HEK293 (cell line): Measurements from ENCODE around the gene SNRPA1.

Experiments used
- CTCF ChIA-PET: fragments of 350-600 bp; formaldehyde crosslinking; extraction: SDS; loops from one replicate; lab custom pipeline; 2021; ENCODE audit warnings: antibody characterized with exemption; lab: Yijun Ruan, JAX
- POLR2A ChIA-PET: fragments of 300-600 bp; formaldehyde crosslinking; extraction: SDS; loops from one replicate; lab custom pipeline; 2020; ENCODE audit warnings: antibody characterized with exemption, inconsistent platforms; lab: Yijun Ruan, JAX
- H3K27ac ChIP-seq: fragments of 200-500 bp; sonication (Bioruptor generic); 2 replicates; pipeline ENCODE4 v1.5.1; 2014; ENCODE audit warnings: low read depth, low read length, control low read depth, inconsistent platforms; ENCODE audit errors: extremely low read depth
- H3K36me3 ChIP-seq, 2 experiments: fragments of 200-500 bp in 1 of 2; sonication (Bioruptor generic) in 1 of 2; 1 replicate in 1 of 2; 2 replicates in 1 of 2; pipeline ENCODE4 v1.5.1; 2014 to 2017; ENCODE audit warnings: inconsistent platforms in 2 of 2, low read length in 2 of 2; ENCODE audit not compliant: control insufficient read depth in 2 of 2, insufficient read depth in 1 of 2
- H3K4me1 ChIP-seq: fragments of 200-500 bp; sonication (Bioruptor generic); 2 replicates; pipeline ENCODE4 v1.5.1; 2014; ENCODE audit warnings: mild to moderate bottlenecking, low read length, inconsistent platforms; ENCODE audit not compliant: control insufficient read depth, insufficient read depth
- H3K4me3 ChIP-seq: 2 replicates; pipeline ENCODE4 v1.5.1; 2011; ENCODE audit warnings: low read depth, mild to moderate bottlenecking, control low read depth, low read length, moderate library complexity
- H3K9me3 ChIP-seq: fragments of 200-500 bp; sonication (Bioruptor generic); 2 replicates; pipeline ENCODE4 v1.5.1; 2014; ENCODE audit warnings: low read depth, low read length, inconsistent platforms; ENCODE audit not compliant: control insufficient read depth, insufficient read depth
- EGR2 ChIP-seq: fragments of 450-650 bp; formaldehyde crosslinking; IDR thresholded peaks from 2 replicates; pipeline ENCODE4 v1.5.1; 2016; ENCODE audit warnings: low read depth, missing biosample characterization, missing genetic modification characterization
- REST ChIP-seq: fragments of 450-650 bp; formaldehyde crosslinking; IDR thresholded peaks from 2 replicates; pipeline ENCODE4 v1.5.1; 2016; ENCODE audit warnings: missing biosample characterization, missing genetic modification characterization
- ZBTB11 ChIP-seq: fragments of 450-650 bp; formaldehyde crosslinking; conservative IDR thresholded peaks from 2 replicates; pipeline ENCODE4 v1.5.1; 2016; ENCODE audit warnings: low read depth, missing biosample characterization, missing genetic modification characterization
- ZBTB44 ChIP-seq: fragments of 450-650 bp; IDR thresholded peaks from 2 replicates; pipeline ENCODE4 v1.5.1; 2018; ENCODE audit warnings: missing biosample characterization, mild to moderate bottlenecking, missing genetic modification characterization
- ZFHX2 ChIP-seq: fragments of 450-650 bp; formaldehyde crosslinking; conservative IDR thresholded peaks from 2 replicates; pipeline ENCODE4 v1.5.1; 2016; ENCODE audit warnings: missing biosample characterization, missing genetic modification characterization
- ZNF157 ChIP-seq: fragments of 450-650 bp; formaldehyde crosslinking; IDR thresholded peaks from 2 replicates; pipeline ENCODE4 v1.5.1; 2016; ENCODE audit warnings: missing biosample characterization, missing genetic modification characterization
- ZNF16 ChIP-seq: fragments of 450-650 bp; formaldehyde crosslinking; IDR thresholded peaks from 2 replicates; pipeline ENCODE4 v1.5.1; 2016; ENCODE audit warnings: low read depth, missing biosample characterization, missing genetic modification characterization
- ZNF37A ChIP-seq: fragments of 450-650 bp; IDR thresholded peaks from 2 replicates; pipeline ENCODE4 v1.5.1; 2018; ENCODE audit warnings: missing biosample characterization, missing genetic modification characterization
- ZNF600 ChIP-seq: fragments of 450-650 bp; formaldehyde crosslinking; IDR thresholded peaks from 2 replicates; pipeline ENCODE4 v1.5.1; 2016; ENCODE audit warnings: missing biosample characterization, missing genetic modification characterization
- ZNF843 ChIP-seq: fragments of 450-650 bp; formaldehyde crosslinking; IDR thresholded peaks from 2 replicates; pipeline ENCODE4 v1.5.1; 2016; ENCODE audit warnings: missing biosample characterization, missing genetic modification characterization
- ZSCAN16 ChIP-seq: fragments of 450-650 bp; formaldehyde crosslinking; IDR thresholded peaks from 2 replicates; pipeline ENCODE4 v1.5.1; 2016; ENCODE audit warnings: missing biosample characterization, missing genetic modification characterization

SNRPA1 gene

GRCh38 chr15:101243420-101243819 lies 51.6 kb downstream of the SNRPA1 start:
- TF ChIP-seq EGR2 = peak; percentile 91
- no peak for TF ChIP-seq ZNF157 (tag by site-specific recombination)
- peak; percentile 83 for TF ChIP-seq ZFHX2 (tag by site-specific recombination)
- 0 out of 2 replicates have a peak, but pooled peaks have one; percentile 23 for TF ChIP-seq ZNF600 (tag by site-specific recombination)
- Histone ChIP-seq H3K4me1 (peaks cover 27% of the 10 kb centered on the region), H3K36me3 (peaks cover 0 to 17% of the 10 kb centered on the region in 2 experiments; a peak in 1 of 3 replicates), H3K9me3 (no peaks in the 10 kb centered on the region), H3K27ac (no peak overlapping the region), H3K4me3 (no peak overlapping the region)
- CTCF ChIA-PET = interaction anchor here (0.7 to 1.1 kb wide), 2 partner anchors 155 to 354 kb away, joined by 3 read pairs; no protein-coding TSS in a partner anchor
- POLR2A ChIA-PET = no interaction called here

GRCh38 chr15:101242999-101243336 lies 52.1 kb downstream of the SNRPA1 start:
- Histone ChIP-seq H3K27ac (no peak overlapping the region), H3K4me1 (peaks cover 27% of the 10 kb centered on the region)

GRCh38 chr15:101242160-101242998 lies 52.7 kb downstream of the SNRPA1 start:
- Histone ChIP-seq H3K36me3 (peaks cover 0 to 8% of the 10 kb centered on the region in 2 experiments; a peak in 1 of 3 replicates), H3K4me3 (no peak overlapping the region), H3K27ac (no peak overlapping the region), H3K4me1 (peaks cover 25% of the 10 kb centered on the region), H3K9me3 (no peaks in the 10 kb centered on the region)
- CTCF ChIA-PET = interaction anchor here (0.7 to 2.1 kb wide), 3 partner anchors 154 to 353 kb away, joined by 3 to 9 read pairs (median 3); no protein-coding TSS in a partner anchor
- TF ChIP-seq ZNF600 (tag by site-specific recombination) = 0 out of 2 replicates have a peak, but pooled peaks have one; percentile 18
- no peak for TF ChIP-seq ZNF37A
- TF ChIP-seq ZBTB11 = no peak
- peak; percentile 77; the same call in 1 of the 2 replicates for TF ChIP-seq ZBTB44 (tag by site-specific recombination)
- POLR2A ChIA-PET = interaction anchor here (1.1 kb wide), 1 partner anchor 10 kb away, joined by 3 read pairs; the partner anchor contains the start of gene CHSY1

More at GRCh38 chr15:101242999-101243336, 52.1 kb downstream of the SNRPA1 start:
- peaks cover 0 to 14% of the 10 kb centered on the region in 2 experiments; a peak in 1 of 3 replicates for H3K36me3 ChIP-seq
- POLR2A ChIA-PET = no interaction called here
- H3K9me3 ChIP-seq = no peaks in the 10 kb centered on the region
- no peak overlapping the region for H3K4me3 ChIP-seq
- CTCF ChIA-PET = interaction anchor here (0.7 to 1.1 kb wide), 2 partner anchors 155 to 353 kb away, joined by 3 read pairs; no protein-coding TSS in a partner anchor
- TF ChIP-seq ZSCAN16 (tag by site-specific recombination) (no peak), REST (tag by site-specific recombination) (0 out of 2 replicates have a peak, but pooled peaks have one; percentile 29), ZNF843 (tag by site-specific recombination) (no peak), ZNF16 (tag by site-specific recombination) (no peak)
